CD14-positive monocyte (primary cell): ENCODE measurements around the gene FAF1. TPM values are rescaled to one million over a fixed set of nuclear protein-coding genes. Genes with fewer than 3 reads are reported as not detected.
A peak's percentile ranks its signal among the peaks of the same experiment; 100 is the strongest.

Source experiments
- DNase-seq, 3 donors: peaks; one replicate each; pipeline ENCODE4 v3.0.0-alpha.2; 2011 to 2022
- H2AFZ ChIP-seq: 2 replicates; pipeline ENCODE4 v1.6.0; 2012; ENCODE audit warnings: mild to moderate bottlenecking, low read depth, low read length, inconsistent platforms; ENCODE audit not compliant: insufficient read depth, poor library complexity, severe bottlenecking
- H3K27ac ChIP-seq, 2 donors: 1 replicate in 1 of 2; 2 replicates in 1 of 2; pipeline ENCODE4 v1.5.1; 2012 to 2013; ENCODE audit warnings: low read length in 2 of 2, control low read depth in 1 of 2, inconsistent platforms in 1 of 2, low read depth in 1 of 2, mild to moderate bottlenecking in 1 of 2
- H3K27me3 ChIP-seq, 2 donors: one replicate each; pipeline versions ENCODE4 v1.6.0 to v1.6.1; 2011 to 2013; ENCODE audit warnings: low read length in 2 of 2; ENCODE audit not compliant: control insufficient read depth in 2 of 2, insufficient read depth in 2 of 2
- H3K36me3 ChIP-seq, 2 donors: replicated peaks in 1 of 2; 1 replicate in 1 of 2; 2 replicates in 1 of 2; pipeline versions ENCODE4 v1.5.1 to v1.6.1; 2012 to 2013; ENCODE audit warnings: low read length in 2 of 2, control low read depth in 1 of 2, inconsistent platforms in 1 of 2, mild to moderate bottlenecking in 1 of 2; ENCODE audit not compliant: insufficient read depth in 2 of 2, control insufficient read depth in 1 of 2
- H3K4me1 ChIP-seq, 2 donors: 1 replicate in 1 of 2; 2 replicates in 1 of 2; pipeline versions ENCODE4 v1.5.1 to v1.6.1; 2012 to 2013; ENCODE audit warnings: low read length in 2 of 2, control low read depth in 1 of 2, inconsistent platforms in 1 of 2, mild to moderate bottlenecking in 1 of 2, moderate library complexity in 1 of 2; ENCODE audit not compliant: insufficient read depth in 2 of 2, control insufficient read depth in 1 of 2
- H3K4me2 ChIP-seq: replicated peaks from 2 replicates; pipeline ENCODE3; 2012; ENCODE audit warnings: low read length, moderate library complexity, mild to moderate bottlenecking; ENCODE audit not compliant: poor library complexity, severe bottlenecking; ENCODE audit errors: extremely low read depth
- H3K4me3 ChIP-seq, 3 experiments: fragments of 200-600 bp in 1 of 3; sonication (generic) in 1 of 3; replicated peaks in 1 of 3; 1 replicate in 2 of 3; 2 replicates in 1 of 3; pipeline ENCODE4 v1.5.1; 2011 to 2013; ENCODE audit warnings: low read length in 3 of 3, mild to moderate bottlenecking in 3 of 3, control low read depth in 2 of 3, low read depth in 2 of 3, inconsistent platforms in 1 of 3, moderate library complexity in 1 of 3
- H3K79me2 ChIP-seq: 2 replicates; pipeline ENCODE4 v1.6.0; 2012; ENCODE audit warnings: mild to moderate bottlenecking, control low read depth, inconsistent platforms, low read length, moderate library complexity; ENCODE audit not compliant: insufficient read depth
- H3K9ac ChIP-seq: 2 replicates; pipeline ENCODE4 v1.6.0; 2017; ENCODE audit warnings: low read length, mild to moderate bottlenecking; ENCODE audit not compliant: insufficient read depth, poor library complexity, severe bottlenecking
- H3K9me3 ChIP-seq, 2 donors: replicated peaks in 1 of 2; 1 replicate in 1 of 2; 2 replicates in 1 of 2; pipeline versions ENCODE4 v1.5.1 to v1.6.1; 2012 to 2013; ENCODE audit warnings: low read length in 2 of 2, control low read depth in 1 of 2; ENCODE audit not compliant: control insufficient read depth in 1 of 2, insufficient read depth in 1 of 2
- H4K20me1 ChIP-seq: 2 replicates; pipeline ENCODE4 v1.6.0; 2012; ENCODE audit warnings: mild to moderate bottlenecking, low read length, control low read depth, moderate library complexity; ENCODE audit not compliant: insufficient read depth
- H3K27ac Mint-ChIP-seq, 7 donors: one replicate each; pipeline ENCODE4 v1.8.0; 2020; ENCODE audit warnings: mild to moderate bottlenecking in 7 of 7, mixed read lengths in 7 of 7, moderate library complexity in 6 of 7, inconsistent platforms in 2 of 7
- H3K27me3 Mint-ChIP-seq, 3 donors: one replicate each; pipeline ENCODE4 v1.8.0; 2021 to 2022; ENCODE audit warnings: low read depth in 3 of 3, mild to moderate bottlenecking in 3 of 3, mixed read lengths in 3 of 3, moderate library complexity in 3 of 3, inconsistent platforms in 1 of 3
- H3K36me3 Mint-ChIP-seq, 2 donors: one replicate each; pipeline ENCODE4 v1.8.0; 2020; ENCODE audit warnings: mixed read lengths in 2 of 2, inconsistent platforms in 1 of 2, mild to moderate bottlenecking in 1 of 2
- H3K4me1 Mint-ChIP-seq: one replicate; pipeline ENCODE4 v1.8.0; 2020; ENCODE audit warnings: mild to moderate bottlenecking, mixed read lengths
- H3K4me3 Mint-ChIP-seq, 2 donors: one replicate each; pipeline ENCODE4 v1.8.0; 2020; ENCODE audit warnings: mild to moderate bottlenecking in 2 of 2, mixed read lengths in 2 of 2, moderate library complexity in 1 of 2
- H3K9me3 Mint-ChIP-seq, 7 donors: one replicate each; pipeline ENCODE4 v1.8.0; 2020 to 2022; ENCODE audit warnings: mixed read lengths in 7 of 7, mild to moderate bottlenecking in 6 of 7, moderate library complexity in 6 of 7, inconsistent platforms in 2 of 7
- WGBS: methylation state at CpG from one replicate; pipeline ENCODE4 v1.1.5; 2013; ENCODE audit warnings: missing lambda C conversion rate; ENCODE audit not compliant: insufficient coverage; 5-methylcytosine and 5-hydroxymethylcytosine counted together
- intact Hi-C, 2 donors: fragments of 100-400 bp; cut with micrococcal nuclease; formaldehyde crosslinking; loops; one replicate each; pipeline versions ENCODE4 v1.15.0 to v1.15.1; 2023
- polyA plus RNA-seq, 3 donors: library from polyadenylated mRNA; depleted of rRNA in 1 of 3; unstranded in 2 of 3; stranded (reverse) in 1 of 3; fragments of 300-500 nt in 2 of 3; fragments of >200 nt in 1 of 3; fragmentation: Illumina TruSeq in 2 of 3; gene quantifications; 1 replicate in 2 of 3; 2 replicates in 1 of 3; pipeline ENCODE4 v1.2.3, GENCODE V29; 2012 to 2021
- TF ChIP-seq, protein P1 (sequence below): fragments of 200-600 bp; IDR thresholded peaks from one replicate; pipeline ENCODE4 v1.8.0; 2022; ENCODE audit warnings: antibody characterized with exemption, mild to moderate bottlenecking

FAF1 gene
- polyA plus RNA-seq, 3 donors: 11.4 to 29.6 (median 16.9) TPM

- Mint-ChIP-seq H3K9me3 (peaks cover 0 to 5% (median 1%) of the 10 kb centered on the region in 7 donors), H3K27me3 (peaks cover 39 to 51% (median 43%) of the 10 kb centered on the region in 3 donors), H3K4me3 (peak overlapping the region; percentile 92 to 95), H3K27ac (peak overlapping the region in 3 of 7 donors; percentile 12 to 70 (median 58)), H3K4me1 (peaks cover 25% of the 10 kb centered on the region), H3K36me3 (peaks cover 22 to 23% of the 10 kb centered on the region in 2 donors)
- Histone ChIP-seq H4K20me1 (no peaks in the 10 kb centered on the region), H3K27me3 (peaks cover 45 to 60% of the 10 kb centered on the region in 2 donors), H3K79me2 (peaks cover 22% of the 10 kb centered on the region), H3K27ac (peak overlapping the region in 1 of 2 donors; percentile 42), H3K36me3 (no peaks in the 10 kb centered on the region), H3K9me3 (peaks cover 0 to 9% of the 10 kb centered on the region in 2 donors), H3K4me1 (peaks cover 22 to 38% of the 10 kb centered on the region in 2 donors), H2AFZ (peak overlapping the region; percentile 98), H3K4me3 (peak overlapping the region; percentile 65 to 93 (median 75)), H3K4me2 (peak overlapping the region; percentile 97), H3K9ac (peak overlapping the region; percentile 68)
- intact Hi-C loops: loop anchor here in 1 of 2 donors (10.0 kb wide), 1 partner anchor 188 kb away; no protein-coding TSS in a partner anchor
- TF ChIP-seq, protein P1, sequence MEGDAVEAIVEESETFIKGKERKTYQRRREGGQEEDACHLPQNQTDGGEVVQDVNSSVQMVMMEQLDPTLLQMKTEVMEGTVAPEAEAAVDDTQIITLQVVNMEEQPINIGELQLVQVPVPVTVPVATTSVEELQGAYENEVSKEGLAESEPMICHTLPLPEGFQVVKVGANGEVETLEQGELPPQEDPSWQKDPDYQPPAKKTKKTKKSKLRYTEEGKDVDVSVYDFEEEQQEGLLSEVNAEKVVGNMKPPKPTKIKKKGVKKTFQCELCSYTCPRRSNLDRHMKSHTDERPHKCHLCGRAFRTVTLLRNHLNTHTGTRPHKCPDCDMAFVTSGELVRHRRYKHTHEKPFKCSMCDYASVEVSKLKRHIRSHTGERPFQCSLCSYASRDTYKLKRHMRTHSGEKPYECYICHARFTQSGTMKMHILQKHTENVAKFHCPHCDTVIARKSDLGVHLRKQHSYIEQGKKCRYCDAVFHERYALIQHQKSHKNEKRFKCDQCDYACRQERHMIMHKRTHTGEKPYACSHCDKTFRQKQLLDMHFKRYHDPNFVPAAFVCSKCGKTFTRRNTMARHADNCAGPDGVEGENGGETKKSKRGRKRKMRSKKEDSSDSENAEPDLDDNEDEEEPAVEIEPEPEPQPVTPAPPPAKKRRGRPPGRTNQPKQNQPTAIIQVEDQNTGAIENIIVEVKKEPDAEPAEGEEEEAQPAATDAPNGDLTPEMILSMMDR: no peak
- 0% methylated on average over 14 of the region's 26 CpGs for WGBS
- DNase-seq: peak; percentile 44 to 76 (median 69)
Observed at GRCh38 chr1:50976890-50977574, 17.0 kb upstream of the FAF1 start.

DNA sequence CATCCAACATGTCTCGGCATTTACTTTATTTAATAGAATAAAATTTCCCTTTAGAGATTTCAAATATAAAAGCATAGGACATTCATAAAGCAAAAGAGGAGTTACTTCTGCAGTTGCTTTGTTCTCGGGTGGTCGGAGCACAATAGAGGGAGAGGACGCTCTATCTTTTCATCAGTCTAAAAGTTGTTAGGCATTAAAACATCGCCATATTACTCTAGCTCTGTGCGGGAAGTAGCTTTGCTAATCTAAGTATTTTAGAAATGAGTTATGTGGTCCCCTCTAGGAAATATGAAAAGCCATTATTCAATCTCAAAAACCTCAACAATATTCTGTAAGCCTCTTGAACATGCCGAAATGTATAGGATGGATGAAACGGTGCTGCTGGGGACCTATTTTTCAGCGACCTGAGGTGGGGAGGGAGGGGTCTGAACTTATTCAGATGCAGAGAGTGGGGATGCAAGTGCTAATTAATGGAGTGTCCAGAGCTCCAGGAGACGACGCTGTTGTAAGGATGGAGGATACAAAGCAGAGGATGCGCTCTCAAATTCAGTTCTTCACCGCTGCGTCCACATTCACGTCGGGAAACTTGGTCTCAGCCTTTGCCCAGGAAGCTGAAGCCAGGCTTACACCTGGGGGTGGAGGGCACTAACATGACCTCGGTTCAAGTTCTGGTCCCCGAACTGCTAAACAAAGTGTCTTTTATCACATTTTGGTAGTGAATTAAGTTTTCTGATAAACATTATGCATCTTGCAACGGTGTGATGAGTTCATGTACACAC lies 16.2 kb upstream of the FAF1 start:
- H3K27ac ChIP-seq: no peak overlapping the region
- Mint-ChIP-seq H3K36me3 (peaks cover 22 to 23% of the 10 kb centered on the region in 2 donors), H3K27ac (peak overlapping the region in 3 of 7 donors; percentile 12 to 78 (median 42)), H3K9me3 (peaks cover 0 to 5% (median 1%) of the 10 kb centered on the region in 7 donors), H3K27me3 (peaks cover 34 to 45% (median 41%) of the 10 kb centered on the region in 3 donors), H3K4me1 (peaks cover 32% of the 10 kb centered on the region), H3K4me3 (peak overlapping the region; percentile 92 to 95)
- H3K27me3 ChIP-seq: peaks cover 38 to 53% of the 10 kb centered on the region in 2 donors
- peaks cover 0 to 9% of the 10 kb centered on the region in 2 donors for H3K9me3 ChIP-seq
- H2AFZ ChIP-seq: peak overlapping the region; percentile 98
- DNase-seq: no peak
- intact Hi-C loops: loop anchor here in 1 of 2 donors (10.0 kb wide), 1 partner anchor 189 kb away; no protein-coding TSS in a partner anchor
- H3K36me3 ChIP-seq: no peaks in the 10 kb centered on the region
- peaks cover 22 to 45% of the 10 kb centered on the region in 2 donors for H3K4me1 ChIP-seq
- TF ChIP-seq, protein P1: no peak
- WGBS: 19% methylated on average over 8 of the region's 19 CpGs
- no peaks in the 10 kb centered on the region for H4K20me1 ChIP-seq
- H3K9ac ChIP-seq: peak overlapping the region; percentile 5
- H3K4me2 ChIP-seq: peak overlapping the region; percentile 97
- peak overlapping the region; percentile 65 to 93 (median 75) for H3K4me3 ChIP-seq
- H3K79me2 ChIP-seq: peaks cover 29% of the 10 kb centered on the region
